ENCODE measurements around the gene HCFC1R1. TPM values are rescaled to one million over a fixed set of nuclear protein-coding genes. Genes with fewer than 3 reads are reported as not detected.
"Not testable (repeated sequence)": the region's sequence is repeated elsewhere in the genome, so short reads cannot be mapped to it uniquely, and the experiment has no call there.

Gene HCFC1R1
- total RNA-seq, 1 donor from 2014 or later, result 117 TPM

DNA sequence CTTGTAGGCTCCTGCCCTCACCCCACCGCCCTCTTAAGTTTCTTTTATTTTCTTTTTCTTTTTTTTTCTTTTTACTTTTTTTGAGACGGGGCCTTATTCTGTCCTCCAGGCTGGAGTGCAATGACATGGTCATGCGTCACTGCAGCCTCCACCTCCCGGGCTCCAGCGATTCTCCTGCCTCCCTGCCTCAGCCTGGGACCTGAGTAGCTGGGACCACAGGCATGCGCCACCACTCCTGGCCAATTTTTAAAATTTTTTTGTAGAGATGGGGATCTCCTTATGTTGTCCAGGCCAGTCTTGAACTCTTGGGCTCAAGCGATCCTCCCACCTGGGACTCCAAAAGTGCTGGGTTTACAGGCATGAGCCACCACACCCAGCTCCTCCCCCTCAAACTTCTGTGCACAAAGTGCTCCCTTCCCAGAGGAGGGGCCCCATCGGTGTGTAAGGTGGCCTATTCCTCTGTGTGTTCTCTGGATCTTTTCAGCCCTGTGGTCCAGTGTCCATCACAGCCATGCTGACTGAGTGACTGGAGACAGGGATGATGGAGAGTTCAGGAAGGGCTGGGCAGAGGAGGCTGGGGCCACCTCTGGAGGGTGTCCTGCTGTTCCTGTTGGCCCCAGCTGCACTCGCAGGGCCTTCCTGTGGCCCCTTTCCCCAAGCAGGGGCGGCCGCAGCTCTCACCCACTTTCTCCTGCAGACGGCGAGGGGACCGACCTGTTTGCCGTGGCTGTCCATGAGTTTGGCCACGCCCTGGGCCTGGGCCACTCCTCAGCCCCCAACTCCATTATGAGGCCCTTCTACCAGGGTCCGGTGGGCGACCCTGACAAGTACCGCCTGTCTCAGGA lies 32.8 kb upstream of the HCFC1R1 start:
- TF ChIP-seq, protein P1, sequence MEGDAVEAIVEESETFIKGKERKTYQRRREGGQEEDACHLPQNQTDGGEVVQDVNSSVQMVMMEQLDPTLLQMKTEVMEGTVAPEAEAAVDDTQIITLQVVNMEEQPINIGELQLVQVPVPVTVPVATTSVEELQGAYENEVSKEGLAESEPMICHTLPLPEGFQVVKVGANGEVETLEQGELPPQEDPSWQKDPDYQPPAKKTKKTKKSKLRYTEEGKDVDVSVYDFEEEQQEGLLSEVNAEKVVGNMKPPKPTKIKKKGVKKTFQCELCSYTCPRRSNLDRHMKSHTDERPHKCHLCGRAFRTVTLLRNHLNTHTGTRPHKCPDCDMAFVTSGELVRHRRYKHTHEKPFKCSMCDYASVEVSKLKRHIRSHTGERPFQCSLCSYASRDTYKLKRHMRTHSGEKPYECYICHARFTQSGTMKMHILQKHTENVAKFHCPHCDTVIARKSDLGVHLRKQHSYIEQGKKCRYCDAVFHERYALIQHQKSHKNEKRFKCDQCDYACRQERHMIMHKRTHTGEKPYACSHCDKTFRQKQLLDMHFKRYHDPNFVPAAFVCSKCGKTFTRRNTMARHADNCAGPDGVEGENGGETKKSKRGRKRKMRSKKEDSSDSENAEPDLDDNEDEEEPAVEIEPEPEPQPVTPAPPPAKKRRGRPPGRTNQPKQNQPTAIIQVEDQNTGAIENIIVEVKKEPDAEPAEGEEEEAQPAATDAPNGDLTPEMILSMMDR (IDR thresholded peaks at IDR 0.05; ENCODE audit: partially characterized antibody, unreplicated experiment), result no peak
- H3K4me1 Mint-ChIP-seq (ENCODE audit: low read depth, unreplicated experiment), result no peaks in the 10 kb centered on the region
- peaks cover 7% of the 10 kb centered on the region for H3K27me3 Mint-ChIP-seq (ENCODE audit: unreplicated experiment)
- no peak overlapping the region for H3K27ac Mint-ChIP-seq (ENCODE audit: unreplicated experiment)
- peaks cover 3% of the 10 kb centered on the region for H3K9me3 Mint-ChIP-seq (ENCODE audit: unreplicated experiment)
- DNase-seq, result no peak
- no peaks in the 10 kb centered on the region for H3K36me3 Mint-ChIP-seq (ENCODE audit: unreplicated experiment)
- no peak overlapping the region for H3K4me3 Mint-ChIP-seq (ENCODE audit: unreplicated experiment)

DNA sequence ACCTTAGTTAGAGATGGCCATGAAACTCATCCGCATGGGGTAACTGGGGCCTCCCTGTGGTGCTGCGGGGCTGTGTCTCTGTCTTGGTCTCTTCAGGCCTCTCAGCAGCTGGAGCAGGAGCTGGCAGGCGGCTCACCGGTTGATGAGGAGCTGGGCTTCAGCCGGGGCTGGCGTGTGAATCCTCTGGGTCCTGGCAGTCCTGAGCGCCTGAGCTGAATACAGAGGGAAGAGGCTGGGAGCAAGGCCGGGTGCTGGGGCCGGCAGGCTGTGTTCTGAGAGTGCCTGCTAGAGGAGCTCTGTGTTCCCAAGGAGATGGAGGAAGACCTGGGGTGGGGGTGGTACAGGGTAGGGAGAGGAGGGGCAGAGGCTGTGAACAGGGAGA lies 32.0 kb upstream of the HCFC1R1 start:
- not testable (repeated sequence) for DNase-seq; H3K27ac Mint-ChIP-seq (ENCODE audit: unreplicated experiment); H3K9me3 Mint-ChIP-seq (ENCODE audit: unreplicated experiment); H3K4me1 Mint-ChIP-seq (ENCODE audit: low read depth, unreplicated experiment); H3K27me3 Mint-ChIP-seq (ENCODE audit: unreplicated experiment); H3K4me3 Mint-ChIP-seq (ENCODE audit: unreplicated experiment); H3K36me3 Mint-ChIP-seq (ENCODE audit: unreplicated experiment)

- no peaks in the 10 kb centered on the region for H3K36me3 Mint-ChIP-seq (ENCODE audit: unreplicated experiment)
- no peak for DNase-seq
- peaks cover under 1% of the 10 kb centered on the region for H3K9me3 Mint-ChIP-seq (ENCODE audit: unreplicated experiment)
- no peak overlapping the region for H3K4me3 Mint-ChIP-seq (ENCODE audit: unreplicated experiment)
- peaks cover 9% of the 10 kb centered on the region for H3K27me3 Mint-ChIP-seq (ENCODE audit: unreplicated experiment)
- TF ChIP-seq, protein P1 (IDR thresholded peaks at IDR 0.05; ENCODE audit: partially characterized antibody, unreplicated experiment), result no peak
- H3K27ac Mint-ChIP-seq (ENCODE audit: unreplicated experiment), result no peak overlapping the region
- H3K4me1 Mint-ChIP-seq (ENCODE audit: low read depth, unreplicated experiment), result no peaks in the 10 kb centered on the region
These were observed 31.4 kb upstream of the HCFC1R1 start for GRCh38 chr16:3054965-3055733.

DNA sequence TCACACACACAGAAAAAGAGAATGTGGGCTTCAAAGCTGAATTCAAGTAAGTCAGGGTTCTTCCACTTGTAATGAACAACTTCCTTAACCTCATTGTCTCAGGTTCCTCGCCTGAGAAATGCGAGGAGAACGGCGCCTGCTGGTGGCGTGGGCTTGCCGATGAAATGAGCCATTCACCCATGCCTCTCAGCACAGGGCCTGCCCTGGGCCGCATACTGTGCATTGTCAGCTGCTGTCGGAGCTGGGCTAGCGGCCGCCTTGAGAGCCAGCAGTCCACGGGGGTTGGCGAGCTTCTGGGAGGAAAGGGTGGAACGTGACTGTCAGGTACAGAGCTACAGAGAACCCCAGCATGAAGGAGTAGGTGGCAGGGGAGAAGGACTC lies 29.6 kb upstream of the HCFC1R1 start:
- not testable (repeated sequence) for DNase-seq; H3K4me1 Mint-ChIP-seq (ENCODE audit: low read depth, unreplicated experiment); H3K27ac Mint-ChIP-seq (ENCODE audit: unreplicated experiment); H3K36me3 Mint-ChIP-seq (ENCODE audit: unreplicated experiment); H3K9me3 Mint-ChIP-seq (ENCODE audit: unreplicated experiment); H3K4me3 Mint-ChIP-seq (ENCODE audit: unreplicated experiment)
- H3K27me3 Mint-ChIP-seq (ENCODE audit: unreplicated experiment), result peaks cover 11% of the 10 kb centered on the region

- H3K4me3 Mint-ChIP-seq (ENCODE audit: unreplicated experiment); H3K36me3 Mint-ChIP-seq (ENCODE audit: unreplicated experiment); H3K27ac Mint-ChIP-seq (ENCODE audit: unreplicated experiment); H3K9me3 Mint-ChIP-seq (ENCODE audit: unreplicated experiment); H3K4me1 Mint-ChIP-seq (ENCODE audit: low read depth, unreplicated experiment); DNase-seq: not testable (repeated sequence)
- peaks cover 12% of the 10 kb centered on the region for H3K27me3 Mint-ChIP-seq (ENCODE audit: unreplicated experiment)
These were observed 29.0 kb upstream of the HCFC1R1 start for GRCh38 chr16:3052571-3053329.

GRCh38 chr16:3051494-3051893 lies 27.8 kb upstream of the HCFC1R1 start:
- H3K36me3 Mint-ChIP-seq (ENCODE audit: unreplicated experiment), result peaks cover 6% of the 10 kb centered on the region
- DNase-seq, result no peak
- no peaks in the 10 kb centered on the region for H3K4me1 Mint-ChIP-seq (ENCODE audit: low read depth, unreplicated experiment)
- no peak overlapping the region for H3K27ac Mint-ChIP-seq (ENCODE audit: unreplicated experiment)
- peaks cover 4% of the 10 kb centered on the region for H3K9me3 Mint-ChIP-seq (ENCODE audit: unreplicated experiment)
- no peak overlapping the region for H3K4me3 Mint-ChIP-seq (ENCODE audit: unreplicated experiment)
- H3K27me3 Mint-ChIP-seq (ENCODE audit: unreplicated experiment), result peaks cover 14% of the 10 kb centered on the region
- TF ChIP-seq, protein P1 (IDR thresholded peaks at IDR 0.05; ENCODE audit: partially characterized antibody, unreplicated experiment), result no peak
